HUDEP-2 (cell line): ENCODE results near the gene LMBRD2.
"Not testable (repeated sequence)": the region's sequence is repeated elsewhere in the genome, so short reads cannot be mapped to it uniquely, and the experiment has no call there.

ENCODE experiments used
- DNase-seq, 76 experiments: peaks; one replicate each; lab custom pipeline; 2025; ENCODE audit not compliant: unreplicated experiment in 76 of 76; lab: John Stamatoyannopoulos, UW

Gene LMBRD2

DNA sequence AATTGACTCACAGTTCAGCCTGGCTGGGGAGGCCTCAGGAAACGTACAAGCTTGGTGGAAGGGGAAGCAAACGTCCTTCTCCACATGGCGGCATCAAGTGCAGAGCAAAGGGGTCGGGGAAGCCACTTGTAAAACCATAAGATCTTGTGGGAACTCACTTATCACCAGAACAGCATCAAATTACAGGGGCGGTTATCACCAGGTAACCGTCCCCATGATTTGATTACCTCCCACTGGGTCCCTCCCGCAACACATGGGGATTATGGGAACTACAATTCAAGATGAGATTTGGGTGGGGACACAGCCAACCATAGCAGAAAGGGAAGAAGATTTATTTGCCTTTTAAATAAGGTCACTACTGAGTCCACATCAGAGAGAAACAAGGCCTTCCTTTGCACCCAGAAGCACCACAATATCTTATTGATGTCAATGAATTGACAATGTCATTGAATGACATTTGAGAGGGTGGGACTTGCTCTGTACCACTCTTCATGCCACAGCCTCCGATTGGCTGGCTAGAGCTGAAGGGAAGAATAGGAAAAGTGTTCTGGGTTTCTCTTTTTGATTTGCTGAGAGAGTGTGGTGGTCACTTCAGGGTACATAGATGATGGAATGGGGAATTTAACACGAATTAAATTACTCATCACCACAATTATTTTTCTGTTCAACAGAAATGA, 11.3 kb upstream of the LMBRD2 start:
- DNase-seq: no peak

DNA sequence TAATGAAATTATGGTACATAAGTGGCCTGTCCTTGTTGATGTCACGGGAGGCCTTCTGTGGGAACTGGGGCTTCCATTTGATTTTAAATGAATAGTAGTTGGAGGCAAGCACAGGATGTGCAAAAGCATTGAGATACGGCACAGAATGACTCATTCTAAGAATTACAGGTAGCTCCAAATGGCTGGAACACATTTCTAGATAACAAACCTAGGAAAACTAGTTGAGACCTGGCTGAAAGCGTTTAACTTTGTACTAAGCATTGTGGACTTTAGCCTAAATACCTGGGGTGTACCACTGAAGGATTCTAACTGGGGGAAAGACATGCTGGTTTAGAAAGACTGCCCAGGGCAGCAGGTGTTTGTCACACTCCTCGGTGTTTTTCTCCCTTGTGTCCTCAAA, 9.7 kb upstream of the LMBRD2 start:
- DNase-seq: no peak

DNA sequence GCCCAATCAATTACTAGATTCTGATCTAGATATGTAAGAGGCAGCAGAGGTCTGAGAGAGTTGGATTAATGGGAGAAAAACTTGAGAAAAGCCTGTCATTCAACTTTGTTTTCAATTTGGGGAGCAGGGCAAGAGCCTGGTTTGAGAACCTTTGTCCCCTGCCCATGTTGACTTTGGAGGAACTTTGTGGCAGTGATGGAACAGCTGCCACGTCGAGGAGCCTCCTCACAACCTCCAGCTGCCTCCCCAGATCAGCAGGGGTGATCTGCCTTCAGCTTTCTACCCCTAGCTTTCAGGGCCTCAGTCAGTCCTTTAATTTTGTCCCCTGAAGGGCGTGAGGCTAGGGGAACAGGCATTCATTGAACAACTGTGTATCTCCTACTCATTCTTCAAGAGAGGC, 8.9 kb upstream of the LMBRD2 start:
- no peak for DNase-seq

DNA sequence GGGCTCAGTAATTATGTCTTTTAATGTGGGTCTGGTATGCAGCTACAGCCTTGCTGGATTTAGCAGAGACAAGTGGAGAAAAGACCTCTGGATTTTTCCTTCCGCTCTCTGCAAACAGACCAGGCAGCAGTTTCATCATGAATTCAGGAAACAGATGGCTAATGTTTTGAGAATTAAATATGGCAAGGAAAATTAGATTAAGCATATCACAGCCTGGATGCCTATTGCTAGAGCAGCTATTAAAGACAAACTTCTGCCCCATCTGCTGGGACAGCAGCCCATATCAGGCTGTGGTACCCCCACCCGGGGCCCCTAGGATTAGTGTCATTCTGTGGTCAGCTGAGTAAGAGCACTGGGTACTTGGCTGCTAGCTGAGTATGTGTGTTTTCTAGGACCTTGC, 6.5 kb upstream of the LMBRD2 start:
- DNase-seq: no peak

DNA sequence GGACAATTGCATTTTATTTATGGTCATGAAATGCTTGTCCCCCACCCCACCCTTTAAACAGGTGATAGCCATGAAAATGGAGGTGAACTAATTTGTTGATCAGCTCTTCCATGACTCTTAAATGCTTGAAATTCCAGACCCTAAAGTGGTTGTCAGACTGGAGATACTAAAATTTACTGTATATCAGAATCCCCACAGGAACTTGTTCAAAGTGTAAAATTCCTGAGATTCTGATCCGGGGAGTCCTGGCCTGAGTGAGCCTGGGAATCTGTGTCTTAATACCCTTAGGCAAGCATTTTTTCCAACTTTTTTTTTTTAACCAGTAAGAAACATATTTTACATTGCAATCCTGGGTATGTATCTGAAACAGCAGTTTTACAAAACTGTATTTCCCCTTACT, 4.9 kb upstream of the LMBRD2 start:
- no peak for DNase-seq

DNA sequence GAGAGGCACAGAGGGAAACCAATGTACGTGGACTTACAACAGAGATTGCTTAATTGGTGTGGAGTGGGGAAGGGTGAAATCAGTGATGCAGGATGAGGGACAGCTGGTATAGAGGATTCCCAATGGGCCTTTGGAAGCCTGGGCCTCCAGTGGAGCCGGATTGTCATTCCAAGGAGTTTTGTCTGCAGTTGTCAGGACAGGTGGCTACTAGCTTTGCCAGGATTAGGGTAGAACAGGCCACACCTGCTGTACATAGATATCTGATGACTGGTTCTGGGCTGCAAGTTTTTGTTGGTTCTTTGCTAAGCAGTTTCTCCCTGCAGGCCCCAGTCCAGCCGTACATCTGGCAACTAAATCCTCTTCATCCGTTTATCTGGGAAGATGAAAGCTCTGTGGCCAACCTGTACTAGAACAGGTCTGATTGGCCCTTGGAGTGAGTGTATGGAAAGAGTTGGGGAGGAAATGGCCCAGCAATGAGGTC, 4.5 kb upstream of the LMBRD2 start:
- DNase-seq: no peak

DNA sequence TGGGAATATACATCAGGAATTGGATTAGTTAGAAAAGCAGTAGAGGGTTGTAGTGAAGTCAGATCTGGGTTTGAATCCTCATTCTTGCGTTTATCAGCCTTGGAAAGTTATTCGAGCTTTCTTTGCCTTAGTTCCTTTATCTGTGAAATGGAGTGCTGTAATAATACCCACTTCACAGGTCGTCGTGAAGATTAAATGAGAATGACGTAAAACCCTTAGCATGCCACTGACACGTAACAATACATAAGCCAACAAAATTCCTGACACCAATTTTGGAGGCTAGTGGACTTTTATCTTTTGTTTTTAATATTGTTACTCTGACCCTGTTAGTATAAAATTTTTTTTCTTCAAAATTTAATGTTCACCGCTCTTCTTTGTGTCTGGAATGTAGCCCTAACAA, 3.6 kb upstream of the LMBRD2 start:
- DNase-seq: no peak

DNA sequence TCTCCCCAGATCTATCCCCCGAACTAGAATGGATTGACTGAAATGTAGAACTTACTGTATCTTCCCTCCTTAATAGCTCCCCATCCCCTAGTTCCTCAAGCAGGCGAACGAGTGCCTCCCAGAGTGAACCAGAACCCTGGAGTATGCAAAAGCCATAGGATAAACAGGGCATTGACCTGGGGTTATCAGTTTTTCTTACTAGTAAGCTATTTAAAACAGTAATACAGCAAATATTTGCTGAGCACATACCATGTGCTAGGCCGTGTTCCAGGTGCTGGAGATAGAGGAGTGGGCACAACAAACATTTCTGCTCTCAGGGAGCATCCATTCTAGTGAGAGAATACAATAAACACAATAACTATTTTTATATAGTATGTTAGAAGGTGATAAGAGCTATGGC, 2.0 kb upstream of the LMBRD2 start:
- no peak for DNase-seq

DNA sequence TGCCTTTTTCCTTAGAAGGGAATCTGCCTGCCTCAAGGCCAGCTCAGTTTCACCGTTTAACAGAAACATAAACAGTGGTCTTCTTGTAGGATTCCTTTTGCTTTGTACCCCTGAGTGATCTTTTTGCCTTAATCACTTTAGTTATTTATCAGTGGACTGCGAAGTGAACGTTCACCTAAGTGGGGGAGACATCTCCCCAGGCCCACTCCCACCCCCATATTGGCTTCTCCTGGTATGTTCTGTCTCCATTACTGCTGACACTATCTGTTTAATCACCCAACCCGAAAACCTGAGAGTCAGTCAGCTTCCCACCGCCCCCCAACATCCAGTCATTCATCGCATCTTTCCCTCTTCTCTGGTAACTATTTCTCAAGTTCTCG, 1.6 kb upstream of the LMBRD2 start:
- no peak for DNase-seq

DNA sequence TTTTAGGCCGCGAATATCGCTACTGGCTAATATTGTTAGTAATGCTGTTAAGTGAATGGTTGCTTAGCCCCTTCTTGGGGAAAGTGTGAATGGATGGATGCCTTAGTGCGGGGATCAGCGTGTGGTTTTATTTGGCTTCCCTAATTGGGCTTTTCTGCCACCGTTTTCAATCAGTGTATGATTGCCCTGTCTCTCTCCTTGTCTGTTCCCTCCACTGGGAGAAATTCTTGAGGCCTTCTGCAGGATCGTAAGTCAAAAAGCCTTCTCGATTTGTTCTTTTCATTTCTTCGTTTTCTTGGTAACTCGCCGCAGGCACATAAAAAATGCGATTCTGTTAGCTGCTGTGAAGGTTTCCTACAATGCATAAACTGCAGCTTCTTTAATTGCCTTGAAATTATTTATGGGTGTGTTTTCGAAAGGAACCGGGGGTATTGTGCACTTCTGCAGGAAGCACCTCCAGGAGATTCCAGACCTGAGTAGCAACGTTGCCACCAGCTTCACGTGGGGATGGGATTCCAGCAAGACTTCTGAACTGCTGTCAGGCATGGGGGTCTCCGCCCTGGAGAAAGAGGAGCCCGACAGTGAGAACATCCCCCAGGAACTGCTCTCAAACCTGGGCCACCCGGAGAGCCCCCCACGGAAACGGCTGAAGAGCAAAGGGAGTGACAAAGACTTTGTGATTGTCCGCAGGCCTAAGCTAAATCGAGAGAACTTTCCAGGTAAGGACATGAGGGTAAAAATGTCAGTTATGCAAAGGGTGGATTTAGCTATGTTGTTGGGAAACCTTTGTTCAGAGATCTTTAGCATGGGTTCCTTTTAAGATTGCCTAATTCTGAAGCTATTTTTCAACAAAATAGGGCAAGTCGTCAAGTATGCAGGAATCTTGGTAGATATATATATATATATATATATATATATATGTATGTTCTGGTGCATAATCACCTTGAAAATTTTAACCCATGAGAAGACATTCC, 924 bp upstream of the LMBRD2 start:
- DNase-seq: peak in 2 of 76 experiments; percentile 2 to 5

DNA sequence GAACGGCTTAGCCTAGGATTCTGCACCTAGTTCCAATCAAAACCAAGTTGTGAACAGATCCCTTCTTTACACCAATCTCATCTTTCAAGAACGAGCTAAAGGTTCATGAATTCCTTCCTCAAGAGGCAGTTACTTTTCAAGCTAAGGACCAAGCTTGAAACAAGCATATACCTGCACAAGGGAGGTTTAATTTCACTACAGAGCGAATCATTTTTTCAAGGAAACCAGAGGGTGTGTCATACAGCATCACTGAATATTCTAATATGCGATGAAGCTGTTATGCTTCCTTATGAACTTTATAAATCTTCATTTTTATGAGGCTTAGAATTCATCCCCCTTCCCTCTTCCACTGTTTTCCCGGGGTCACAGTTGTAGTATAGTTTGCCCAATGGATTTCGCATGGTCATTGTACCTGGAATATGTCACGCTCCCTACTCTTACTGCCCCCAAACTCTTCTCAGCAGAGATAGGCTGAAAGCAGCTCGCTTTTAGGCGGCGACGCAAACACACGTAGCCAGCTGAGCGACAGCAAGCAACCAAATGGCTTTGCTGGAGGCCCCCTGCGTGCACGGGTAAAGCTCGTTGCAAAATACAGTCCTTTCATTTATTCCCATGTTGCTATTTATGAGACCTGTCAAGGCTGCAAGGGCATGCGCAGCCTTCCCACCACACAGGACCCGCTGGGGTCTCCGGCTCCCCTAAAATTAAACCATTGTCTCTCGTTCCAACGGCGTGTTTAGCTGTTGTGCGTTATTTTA, 832 bp downstream of the LMBRD2 start:
- DNase-seq: peak in 65 of 76 experiments; percentile 11 to 74 (median 48)

DNA sequence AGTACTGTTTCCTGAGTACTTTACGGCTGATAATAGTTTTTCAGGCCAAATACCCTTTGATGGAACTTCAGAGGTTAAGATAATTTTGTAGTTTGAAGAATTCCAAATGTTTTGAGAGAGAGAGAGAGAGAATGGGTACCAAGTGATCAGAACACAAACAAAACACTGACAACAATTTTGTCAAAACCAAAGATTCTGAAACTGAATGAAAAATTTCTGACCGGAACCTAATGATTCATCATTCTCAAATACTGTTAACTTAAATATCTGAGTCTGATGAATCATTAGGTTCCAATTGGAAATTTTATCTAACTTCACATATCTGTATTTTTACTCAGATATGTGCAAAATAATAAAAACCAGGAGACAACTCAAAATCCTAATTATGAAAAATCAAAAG, 4.0 kb downstream of the LMBRD2 start:
- no peak for DNase-seq

DNA sequence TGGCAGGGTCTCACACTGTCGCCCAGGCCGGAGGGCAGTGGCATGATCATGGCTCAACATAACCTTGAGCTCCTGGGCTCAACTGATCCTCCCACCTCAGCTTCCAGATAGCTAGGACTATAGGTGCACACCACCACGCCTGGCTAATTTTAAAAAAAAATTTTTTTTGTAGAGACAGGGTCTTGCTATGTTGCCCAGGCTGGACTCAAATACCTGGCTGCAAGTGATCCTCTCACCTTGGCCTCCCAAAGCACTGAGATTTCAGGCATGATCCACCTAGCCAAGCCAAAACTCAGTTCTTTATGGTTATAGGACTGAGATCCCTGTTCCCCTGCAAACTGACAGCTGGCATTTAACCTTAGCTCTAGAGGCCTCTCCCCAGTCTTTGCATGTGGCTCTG, 5.3 kb downstream of the LMBRD2 start:
- no peak for DNase-seq

DNA sequence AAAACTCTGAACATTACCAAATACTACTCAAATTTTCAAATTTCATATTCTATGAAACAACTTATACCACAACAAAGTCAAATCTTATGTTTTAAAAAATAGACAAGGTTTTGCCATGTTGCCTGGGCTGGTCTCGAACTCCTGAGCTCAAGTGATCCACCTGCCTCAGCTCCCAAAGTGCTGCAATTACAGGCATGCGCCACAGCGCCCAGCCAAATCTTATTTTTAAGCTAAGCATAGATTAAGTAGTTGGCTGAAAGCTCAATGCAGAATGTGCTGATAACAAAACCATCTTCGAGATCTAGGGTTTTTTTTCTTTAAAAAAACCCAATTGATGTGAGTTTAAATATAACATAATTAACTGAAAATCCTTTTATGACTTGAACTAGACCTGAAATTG, 6.4 kb downstream of the LMBRD2 start:
- peak in 18 of 76 experiments; percentile 1 to 31 (median 14) for DNase-seq

DNA sequence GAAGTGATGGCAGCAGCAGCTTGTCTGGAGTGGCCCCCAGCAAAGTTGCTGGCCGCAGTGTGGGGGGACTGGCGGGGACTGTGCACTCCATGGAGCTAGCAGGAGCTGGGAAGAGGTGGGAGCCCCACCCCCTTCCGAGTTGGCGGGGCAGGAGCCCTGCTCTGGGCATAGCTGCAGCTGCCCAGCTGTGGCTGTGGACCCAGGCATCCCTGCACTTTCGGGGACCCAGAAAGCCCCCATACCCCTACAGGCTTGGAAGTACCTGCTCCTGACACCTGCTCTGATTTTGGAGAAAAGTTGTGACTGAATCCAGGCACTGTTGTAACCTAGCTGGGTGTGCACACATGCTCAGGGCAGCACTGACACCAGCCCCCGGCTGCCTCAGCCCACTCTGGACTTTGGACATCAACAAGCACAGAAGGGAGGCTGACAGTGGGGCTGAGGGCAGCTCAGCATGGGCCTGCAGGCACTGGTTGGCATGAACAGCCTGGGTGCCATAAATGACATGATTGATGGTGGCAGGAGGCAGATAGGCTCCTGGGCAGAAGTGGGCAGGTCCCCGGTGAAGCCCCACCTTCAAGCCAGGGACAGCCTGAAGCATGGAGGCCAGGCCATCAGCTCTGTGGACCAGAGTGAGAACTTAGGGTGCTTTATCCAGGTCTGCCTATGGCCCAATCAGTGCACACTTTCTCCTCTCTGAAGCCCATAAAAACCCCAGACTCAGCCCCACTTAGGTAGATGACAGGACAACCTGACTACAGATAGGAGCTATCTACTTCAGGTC, 12.6 kb downstream of the LMBRD2 start:
- DNase-seq: no peak

DNA sequence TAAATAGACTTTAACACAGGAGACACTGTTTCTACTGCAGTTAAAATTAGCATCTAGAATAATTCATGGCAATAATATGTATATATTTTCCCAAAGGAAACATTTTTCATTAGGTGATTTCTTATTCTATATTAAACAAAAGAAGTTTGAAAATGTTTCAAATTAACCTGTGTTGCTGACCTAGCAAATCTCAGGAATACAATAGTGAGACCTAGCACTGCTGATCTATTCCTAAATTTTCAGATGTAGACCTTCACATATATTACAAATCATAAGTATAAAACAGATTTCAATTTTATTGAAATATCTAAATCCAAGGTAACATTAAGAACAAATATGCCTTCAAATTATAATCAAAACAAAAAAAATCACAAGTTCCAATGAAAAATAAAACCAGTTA, 15.1 kb downstream of the LMBRD2 start:
- no peak for DNase-seq

DNA sequence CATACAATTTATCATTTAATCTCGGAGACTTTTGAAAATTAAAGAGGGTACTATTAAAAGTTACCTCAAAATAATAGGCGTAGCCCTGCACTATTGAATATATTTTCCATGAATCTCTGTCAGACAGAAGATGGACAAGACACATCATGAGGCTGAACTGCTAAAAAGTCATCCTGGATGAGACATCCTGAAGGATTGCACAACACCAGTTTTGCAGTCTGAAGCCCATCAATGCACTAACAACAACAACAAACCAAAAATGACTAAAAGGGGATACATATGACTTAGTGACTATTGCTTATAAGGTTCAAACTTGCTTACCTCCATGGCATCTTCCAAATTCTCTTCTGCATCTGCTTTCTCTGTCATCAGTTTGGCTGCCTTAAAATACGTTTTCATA, 15.7 kb downstream of the LMBRD2 start:
- no peak for DNase-seq

DNA sequence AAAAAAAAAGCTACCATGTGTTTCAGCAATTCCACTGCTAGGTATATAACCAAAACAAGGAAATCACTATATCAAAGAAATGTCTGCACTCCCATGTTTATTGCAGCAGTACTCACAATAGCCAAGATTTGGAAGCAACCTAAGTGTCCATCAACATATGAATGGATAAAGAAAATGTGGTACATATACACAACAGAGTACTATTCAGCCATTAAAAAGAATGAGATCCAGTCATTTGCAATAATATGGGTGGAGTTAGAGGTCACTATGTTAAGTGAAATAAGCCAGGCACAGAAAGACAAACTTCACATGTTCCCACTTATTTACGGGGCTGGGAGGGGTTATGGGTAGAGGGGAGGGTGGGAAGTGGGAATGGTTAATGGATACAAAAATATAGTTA, 18.7 kb downstream of the LMBRD2 start:
- DNase-seq: not testable (repeated sequence)

DNA sequence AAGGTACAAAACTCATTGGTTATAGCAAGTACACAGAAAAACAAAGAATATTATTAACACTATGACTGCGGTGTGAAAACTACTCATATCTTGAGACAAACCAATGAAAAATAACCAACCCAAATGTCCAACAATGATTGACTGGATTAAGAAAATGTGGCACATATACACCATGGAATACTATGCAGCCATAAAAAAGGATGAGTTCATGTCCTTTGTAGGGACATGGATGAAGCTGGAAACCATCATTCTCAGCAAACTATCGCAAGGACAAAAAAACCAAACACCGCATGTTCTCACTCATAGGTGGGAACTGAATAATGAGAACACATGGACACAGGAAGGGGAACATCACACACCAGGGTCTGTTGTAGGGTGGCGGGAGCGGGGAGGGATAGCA, 22.0 kb downstream of the LMBRD2 start:
- DNase-seq: not testable (repeated sequence)

DNA sequence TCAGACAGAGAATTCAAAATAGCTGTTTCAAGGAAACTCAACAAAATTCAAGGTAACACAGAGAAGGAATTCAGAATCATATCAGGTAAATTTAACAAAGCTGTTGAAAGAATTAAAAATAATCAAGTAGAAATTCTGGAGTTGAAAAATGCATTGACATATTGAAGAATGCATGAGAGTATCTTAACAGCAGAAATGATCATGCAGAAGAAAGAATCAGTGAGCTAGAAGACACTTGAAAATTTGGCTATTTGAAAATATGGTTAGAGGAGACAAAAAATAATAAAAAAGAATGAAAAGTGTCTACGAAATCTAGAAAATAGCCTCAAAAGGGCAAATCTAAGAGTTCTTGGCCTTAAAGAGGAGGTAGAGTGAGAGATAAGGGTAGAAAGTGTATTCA, 22.9 kb downstream of the LMBRD2 start:
- no peak for DNase-seq
